ENCODE data around the gene FLNC. TPM values are rescaled to one million over a fixed set of nuclear protein-coding genes. Genes with fewer than 3 reads are reported as not detected.

Gene FLNC
- polyA plus RNA-seq, 1 donor from 2014 or later, result 0.36 TPM

DNA sequence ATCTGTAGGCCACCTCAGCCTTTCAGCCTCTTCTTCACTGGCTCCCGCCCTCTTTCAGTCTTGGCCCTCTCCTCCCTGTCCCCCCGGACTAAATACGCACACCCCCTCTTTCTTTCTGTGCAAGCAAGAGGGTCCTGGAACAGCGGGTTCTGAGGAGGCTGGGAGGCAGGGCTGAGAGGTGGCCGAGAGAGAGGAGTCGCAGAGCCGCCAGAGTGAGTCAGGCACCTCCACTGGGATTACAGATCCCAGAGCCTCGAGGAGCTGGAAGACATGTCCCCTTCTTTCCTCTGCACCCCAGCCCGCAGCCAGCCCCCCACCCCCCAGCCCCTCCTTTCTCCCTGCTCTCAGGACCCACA, 38.3 kb upstream of the FLNC start:
- peak overlapping the region; percentile 92 for H3K9ac ChIP-seq (ENCODE audit: low read length)
- H3K9me2 ChIP-seq (ENCODE audit: insufficient read depth, low read length), result no peaks in the 10 kb centered on the region
- H3K9me3 ChIP-seq (ENCODE audit: low read length), result no peaks in the 10 kb centered on the region
- peak overlapping the region; percentile 55 for H3K4me2 ChIP-seq (ENCODE audit: low read length)
- no peaks in the 10 kb centered on the region for H4K20me1 ChIP-seq (ENCODE audit: insufficient read depth)
- H3K36me3 ChIP-seq (ENCODE audit: insufficient read depth, low read length), result no peaks in the 10 kb centered on the region
- peak overlapping the region; percentile 98 for H3K4me3 ChIP-seq (ENCODE audit: low read length)
- H3F3A ChIP-seq (ENCODE audit: insufficient read depth, low read length, poor library complexity, severe bottlenecking), result no peaks in the 10 kb centered on the region
- H3K27ac ChIP-seq (ENCODE audit: low read length), result peak overlapping the region; percentile 52
- no peaks in the 10 kb centered on the region for H3K27me3 ChIP-seq (ENCODE audit: insufficient read depth, low read depth, low read length)
- peaks cover 6% of the 10 kb centered on the region for H3K79me2 ChIP-seq (replicated peaks; ENCODE audit: insufficient read depth, low read length)
- TF ChIP-seq, protein P1, sequence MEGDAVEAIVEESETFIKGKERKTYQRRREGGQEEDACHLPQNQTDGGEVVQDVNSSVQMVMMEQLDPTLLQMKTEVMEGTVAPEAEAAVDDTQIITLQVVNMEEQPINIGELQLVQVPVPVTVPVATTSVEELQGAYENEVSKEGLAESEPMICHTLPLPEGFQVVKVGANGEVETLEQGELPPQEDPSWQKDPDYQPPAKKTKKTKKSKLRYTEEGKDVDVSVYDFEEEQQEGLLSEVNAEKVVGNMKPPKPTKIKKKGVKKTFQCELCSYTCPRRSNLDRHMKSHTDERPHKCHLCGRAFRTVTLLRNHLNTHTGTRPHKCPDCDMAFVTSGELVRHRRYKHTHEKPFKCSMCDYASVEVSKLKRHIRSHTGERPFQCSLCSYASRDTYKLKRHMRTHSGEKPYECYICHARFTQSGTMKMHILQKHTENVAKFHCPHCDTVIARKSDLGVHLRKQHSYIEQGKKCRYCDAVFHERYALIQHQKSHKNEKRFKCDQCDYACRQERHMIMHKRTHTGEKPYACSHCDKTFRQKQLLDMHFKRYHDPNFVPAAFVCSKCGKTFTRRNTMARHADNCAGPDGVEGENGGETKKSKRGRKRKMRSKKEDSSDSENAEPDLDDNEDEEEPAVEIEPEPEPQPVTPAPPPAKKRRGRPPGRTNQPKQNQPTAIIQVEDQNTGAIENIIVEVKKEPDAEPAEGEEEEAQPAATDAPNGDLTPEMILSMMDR (IDR thresholded peaks at IDR 0.05; ENCODE audit: poor library complexity, severe bottlenecking), result no peak
- TF ChIP-seq RAD21 (conservative IDR thresholded peaks at IDR 0.05) (no peak), TAF1 (IDR thresholded peaks at IDR 0.05; ENCODE audit: low read depth) (no peak), EP300 (conservative IDR thresholded peaks at IDR 0.05; ENCODE audit: poor library complexity, severe bottlenecking) (no peak), MXI1 (conservative IDR thresholded peaks at IDR 0.05; ENCODE audit: poor library complexity, severe bottlenecking) (no peak), EZH2 (IDR thresholded peaks at IDR 0.05; ENCODE audit: borderline replicate concordance, insufficient read depth, low read length, poor library complexity, severe bottlenecking) (no peak), POLR2AphosphoS5 (IDR thresholded peaks at IDR 0.05) (no peak), SMC3 (conservative IDR thresholded peaks at IDR 0.05; ENCODE audit: poor library complexity) (no peak)
- TF ChIP-seq, protein P2, sequence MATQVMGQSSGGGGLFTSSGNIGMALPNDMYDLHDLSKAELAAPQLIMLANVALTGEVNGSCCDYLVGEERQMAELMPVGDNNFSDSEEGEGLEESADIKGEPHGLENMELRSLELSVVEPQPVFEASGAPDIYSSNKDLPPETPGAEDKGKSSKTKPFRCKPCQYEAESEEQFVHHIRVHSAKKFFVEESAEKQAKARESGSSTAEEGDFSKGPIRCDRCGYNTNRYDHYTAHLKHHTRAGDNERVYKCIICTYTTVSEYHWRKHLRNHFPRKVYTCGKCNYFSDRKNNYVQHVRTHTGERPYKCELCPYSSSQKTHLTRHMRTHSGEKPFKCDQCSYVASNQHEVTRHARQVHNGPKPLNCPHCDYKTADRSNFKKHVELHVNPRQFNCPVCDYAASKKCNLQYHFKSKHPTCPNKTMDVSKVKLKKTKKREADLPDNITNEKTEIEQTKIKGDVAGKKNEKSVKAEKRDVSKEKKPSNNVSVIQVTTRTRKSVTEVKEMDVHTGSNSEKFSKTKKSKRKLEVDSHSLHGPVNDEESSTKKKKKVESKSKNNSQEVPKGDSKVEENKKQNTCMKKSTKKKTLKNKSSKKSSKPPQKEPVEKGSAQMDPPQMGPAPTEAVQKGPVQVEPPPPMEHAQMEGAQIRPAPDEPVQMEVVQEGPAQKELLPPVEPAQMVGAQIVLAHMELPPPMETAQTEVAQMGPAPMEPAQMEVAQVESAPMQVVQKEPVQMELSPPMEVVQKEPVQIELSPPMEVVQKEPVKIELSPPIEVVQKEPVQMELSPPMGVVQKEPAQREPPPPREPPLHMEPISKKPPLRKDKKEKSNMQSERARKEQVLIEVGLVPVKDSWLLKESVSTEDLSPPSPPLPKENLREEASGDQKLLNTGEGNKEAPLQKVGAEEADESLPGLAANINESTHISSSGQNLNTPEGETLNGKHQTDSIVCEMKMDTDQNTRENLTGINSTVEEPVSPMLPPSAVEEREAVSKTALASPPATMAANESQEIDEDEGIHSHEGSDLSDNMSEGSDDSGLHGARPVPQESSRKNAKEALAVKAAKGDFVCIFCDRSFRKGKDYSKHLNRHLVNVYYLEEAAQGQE (IDR thresholded peaks at IDR 0.05; ENCODE audit: borderline replicate concordance), result no peak
- H2AFZ ChIP-seq (ENCODE audit: low read depth, low read length), result peak overlapping the region; percentile 88

DNA sequence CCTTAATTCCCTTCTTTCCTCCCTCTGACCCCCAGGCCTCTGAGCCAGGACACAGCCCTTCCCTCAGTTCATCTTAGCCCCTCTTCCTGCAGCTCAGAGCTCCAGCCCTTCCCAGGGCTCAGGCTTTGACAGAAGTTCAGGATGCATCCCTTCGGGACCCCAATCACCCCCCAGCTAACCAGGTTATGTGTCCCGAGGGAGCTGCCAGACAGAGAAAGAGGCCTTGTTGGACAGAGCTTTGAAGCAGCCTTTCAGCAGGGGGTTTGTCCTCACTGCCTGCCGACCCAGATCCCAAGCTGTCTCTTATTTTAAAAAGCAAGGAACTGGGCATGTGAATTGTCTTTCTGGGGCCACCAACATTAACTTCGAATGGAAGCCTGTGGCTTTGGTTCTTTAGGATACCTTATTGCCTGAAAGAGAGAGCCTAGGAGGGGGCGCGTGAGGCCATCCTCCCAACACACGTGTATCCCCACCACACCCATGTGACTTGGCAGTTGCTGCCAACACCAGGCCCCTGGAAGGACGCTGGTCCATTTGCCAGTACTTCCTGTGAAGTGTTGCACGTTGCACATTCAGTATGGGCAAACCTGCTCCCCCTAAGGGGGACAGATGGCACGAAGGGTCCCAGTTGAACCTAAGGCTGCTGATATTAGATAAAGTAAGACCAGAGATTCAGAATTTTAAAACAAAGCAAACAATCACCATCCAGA, 37.6 kb upstream of the FLNC start:
- Histone ChIP-seq H3K27me3 (ENCODE audit: insufficient read depth, low read depth, low read length) (no peaks in the 10 kb centered on the region), H3K4me2 (ENCODE audit: low read length) (peak overlapping the region; percentile 65), H2AFZ (ENCODE audit: low read depth, low read length) (no peak overlapping the region), H3K36me3 (ENCODE audit: insufficient read depth, low read length) (no peaks in the 10 kb centered on the region), H4K20me1 (ENCODE audit: insufficient read depth) (no peaks in the 10 kb centered on the region), H3K9ac (ENCODE audit: low read length) (peak overlapping the region; percentile 92), H3K9me3 (ENCODE audit: low read length) (no peaks in the 10 kb centered on the region), H3K9me2 (ENCODE audit: insufficient read depth, low read length) (no peaks in the 10 kb centered on the region), H3F3A (ENCODE audit: insufficient read depth, low read length, poor library complexity, severe bottlenecking) (no peaks in the 10 kb centered on the region), H3K27ac (ENCODE audit: low read length) (no peak overlapping the region), H3K4me3 (ENCODE audit: low read length) (peak overlapping the region; percentile 98), H3K79me2 (replicated peaks; ENCODE audit: insufficient read depth, low read length) (peaks cover 6% of the 10 kb centered on the region)
- no peak for TF ChIP-seq POLR2AphosphoS5 (IDR thresholded peaks at IDR 0.05)
- TF ChIP-seq, protein P1 (IDR thresholded peaks at IDR 0.05; ENCODE audit: poor library complexity, severe bottlenecking), result no peak
